Measurements from ENCODE around the gene JMJD1C.

DNA sequence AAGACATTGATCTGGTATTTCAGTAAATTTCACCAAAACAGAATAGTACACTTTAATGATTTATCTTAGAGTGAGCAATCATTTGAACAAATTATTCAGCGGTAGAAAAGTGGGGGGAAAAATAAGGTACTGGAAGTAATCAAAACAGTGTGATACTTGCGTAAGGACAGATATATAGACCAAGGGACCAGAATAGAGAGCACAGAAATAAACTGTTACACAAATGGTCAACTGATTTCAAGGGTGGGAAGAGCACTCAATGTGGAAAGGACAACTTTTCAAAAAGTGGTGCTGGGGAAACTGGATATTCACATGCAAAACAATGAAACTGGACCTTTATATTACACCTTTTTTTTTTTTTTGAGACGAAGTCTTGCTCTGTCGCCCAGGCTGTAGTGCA lies 212.7 kb downstream of the JMJD1C start:
- TF ChIP-seq, protein P1, sequence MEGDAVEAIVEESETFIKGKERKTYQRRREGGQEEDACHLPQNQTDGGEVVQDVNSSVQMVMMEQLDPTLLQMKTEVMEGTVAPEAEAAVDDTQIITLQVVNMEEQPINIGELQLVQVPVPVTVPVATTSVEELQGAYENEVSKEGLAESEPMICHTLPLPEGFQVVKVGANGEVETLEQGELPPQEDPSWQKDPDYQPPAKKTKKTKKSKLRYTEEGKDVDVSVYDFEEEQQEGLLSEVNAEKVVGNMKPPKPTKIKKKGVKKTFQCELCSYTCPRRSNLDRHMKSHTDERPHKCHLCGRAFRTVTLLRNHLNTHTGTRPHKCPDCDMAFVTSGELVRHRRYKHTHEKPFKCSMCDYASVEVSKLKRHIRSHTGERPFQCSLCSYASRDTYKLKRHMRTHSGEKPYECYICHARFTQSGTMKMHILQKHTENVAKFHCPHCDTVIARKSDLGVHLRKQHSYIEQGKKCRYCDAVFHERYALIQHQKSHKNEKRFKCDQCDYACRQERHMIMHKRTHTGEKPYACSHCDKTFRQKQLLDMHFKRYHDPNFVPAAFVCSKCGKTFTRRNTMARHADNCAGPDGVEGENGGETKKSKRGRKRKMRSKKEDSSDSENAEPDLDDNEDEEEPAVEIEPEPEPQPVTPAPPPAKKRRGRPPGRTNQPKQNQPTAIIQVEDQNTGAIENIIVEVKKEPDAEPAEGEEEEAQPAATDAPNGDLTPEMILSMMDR (IDR thresholded peaks at IDR 0.05), result no peak
- no peak for TF ChIP-seq POLR2A (IDR thresholded peaks at IDR 0.05)
